GM18502 (cell line): Measurements from ENCODE around the gene C1orf52.
A peak's percentile ranks its signal among the peaks of the same experiment; 100 is the strongest.

ENCODE experiments used
- ATAC-seq: cut with Tn5 transposase; IDR thresholded peaks from one replicate; pipeline ENCODE4 v1.9.1; 2021; ENCODE audit warnings: mild to moderate bottlenecking; ENCODE audit not compliant: unreplicated experiment, poor library complexity

C1orf52 gene

DNA sequence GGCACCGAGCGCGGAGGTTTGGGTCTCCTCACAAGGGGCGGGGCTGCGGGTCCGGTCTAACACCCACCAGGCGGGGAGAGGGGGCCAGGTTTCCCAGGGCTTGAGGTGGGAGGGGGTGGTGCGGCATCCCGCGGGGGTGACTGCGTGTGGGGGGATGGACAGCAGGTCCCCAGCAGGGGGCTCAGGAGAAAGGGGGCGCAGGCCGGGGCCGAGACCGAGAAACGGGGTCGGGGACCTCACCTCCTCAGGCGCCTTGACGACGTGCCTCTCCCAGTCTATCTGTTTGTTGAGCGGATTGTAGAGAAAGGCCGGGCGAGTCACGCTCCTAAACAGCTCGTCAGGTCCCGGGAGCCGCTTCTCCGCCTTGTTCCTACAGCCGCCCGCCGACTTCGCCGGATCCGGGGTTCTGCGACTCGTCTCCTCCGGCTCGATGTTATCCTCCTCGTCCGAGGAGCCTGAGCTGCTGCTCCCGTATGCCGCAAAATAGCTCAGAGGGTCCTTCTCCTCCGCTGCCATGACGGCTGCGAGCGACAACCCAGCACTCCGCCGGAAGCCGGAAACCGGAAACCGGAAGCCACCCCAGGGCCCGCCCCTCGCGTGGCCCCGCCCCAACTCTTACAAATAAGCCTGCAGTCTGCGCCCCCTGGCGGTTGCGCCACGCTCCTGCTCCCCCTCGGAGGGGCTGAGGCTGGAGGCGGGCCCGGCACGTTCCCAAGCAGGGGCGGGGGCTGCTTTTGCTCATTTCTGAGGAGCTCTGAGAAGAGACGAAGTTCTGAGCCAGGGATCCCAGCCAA lies at the start of gene C1orf52:
Gene C1orf52 (minus strand): TSS at position 545 of the 794 bp plus-strand sequence. CDS start 29 bp downstream, at position 516.
- ATAC-seq = peak; percentile 95

DNA sequence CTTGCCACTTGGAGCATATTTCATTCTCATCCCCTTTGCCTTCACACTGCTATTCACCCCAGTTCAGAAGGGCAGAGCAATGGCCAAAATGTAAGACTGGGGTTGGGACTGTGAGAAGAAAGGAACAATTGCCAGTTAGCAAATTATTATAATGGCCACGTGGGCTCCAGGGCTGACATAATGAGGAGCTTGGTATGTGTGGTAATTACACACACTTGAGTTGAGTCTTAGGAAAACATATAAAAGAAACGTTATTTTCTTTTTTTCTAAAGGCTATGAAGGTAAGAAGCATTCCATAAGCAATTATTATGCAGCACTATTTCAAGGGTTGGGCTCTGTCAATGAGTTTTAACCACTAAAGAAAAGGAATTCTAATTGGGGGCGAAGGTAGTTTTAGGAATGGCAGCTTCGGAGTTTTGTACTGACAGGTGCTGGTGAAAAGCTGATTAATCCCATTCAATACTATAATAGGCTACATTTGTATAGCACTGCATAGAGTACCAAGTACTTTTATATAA lies 49.4 kb upstream of the C1orf52 start:
- ATAC-seq = no peak

DNA sequence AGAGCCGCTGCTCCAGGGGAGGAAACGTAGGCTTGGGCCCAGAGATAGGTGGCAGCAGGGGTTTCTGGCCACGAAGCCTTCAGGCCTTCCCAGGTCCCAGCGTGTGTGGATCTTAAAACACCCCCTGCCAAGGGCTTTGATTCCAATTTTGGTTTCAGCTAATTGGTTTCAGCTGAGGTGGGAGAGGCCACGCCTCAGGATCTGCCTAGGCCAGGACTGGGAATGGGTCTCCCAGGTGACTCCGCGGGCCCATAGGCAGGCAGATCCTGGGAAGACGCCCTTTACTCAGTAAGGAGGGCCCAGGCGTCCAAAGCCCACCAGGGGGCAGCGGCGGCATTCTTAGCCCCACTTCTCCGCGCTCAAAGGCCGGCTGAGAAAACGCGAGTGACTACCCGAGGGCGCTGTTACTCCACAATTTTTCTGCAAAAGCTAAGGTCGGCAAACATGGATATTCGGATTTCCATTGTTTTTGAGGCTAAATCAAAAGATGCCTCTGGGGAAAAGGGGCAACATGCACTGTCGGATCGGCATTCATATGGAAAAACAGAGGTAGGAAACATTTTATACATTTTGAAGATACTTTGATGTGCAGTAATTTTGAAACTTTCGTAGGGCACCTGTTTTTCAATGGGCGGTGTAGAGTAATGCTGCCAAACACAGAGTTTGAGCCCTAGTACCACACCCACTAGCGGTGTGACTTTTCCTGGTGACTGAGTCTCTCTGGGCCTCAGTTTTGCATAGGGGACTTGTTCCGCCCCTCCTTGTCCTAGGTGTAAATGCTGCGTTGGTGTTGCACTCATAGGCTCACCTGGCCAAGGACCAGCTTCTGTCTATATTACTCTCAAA lies 48.7 kb upstream of the C1orf52 start:
- peak; percentile 96 for ATAC-seq

DNA sequence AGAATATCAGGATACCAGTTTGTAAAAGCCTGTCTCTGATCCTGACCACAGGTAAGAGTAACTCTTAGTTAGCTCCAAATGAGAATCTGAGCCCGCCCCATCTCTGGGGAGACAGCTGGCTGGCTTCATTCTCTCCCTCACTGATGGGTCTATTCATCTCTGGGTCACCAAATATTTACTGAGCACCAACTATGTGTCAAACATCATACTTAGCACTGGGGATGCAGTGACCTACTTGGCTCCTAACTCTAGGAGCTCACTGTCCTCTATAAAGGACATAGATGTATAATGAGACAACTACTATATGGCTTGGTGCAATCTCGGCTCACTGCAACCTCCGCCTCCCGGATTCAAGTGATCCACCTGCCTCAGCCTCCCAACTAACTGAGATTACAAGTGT lies 46.8 kb upstream of the C1orf52 start:
- no peak for ATAC-seq

DNA sequence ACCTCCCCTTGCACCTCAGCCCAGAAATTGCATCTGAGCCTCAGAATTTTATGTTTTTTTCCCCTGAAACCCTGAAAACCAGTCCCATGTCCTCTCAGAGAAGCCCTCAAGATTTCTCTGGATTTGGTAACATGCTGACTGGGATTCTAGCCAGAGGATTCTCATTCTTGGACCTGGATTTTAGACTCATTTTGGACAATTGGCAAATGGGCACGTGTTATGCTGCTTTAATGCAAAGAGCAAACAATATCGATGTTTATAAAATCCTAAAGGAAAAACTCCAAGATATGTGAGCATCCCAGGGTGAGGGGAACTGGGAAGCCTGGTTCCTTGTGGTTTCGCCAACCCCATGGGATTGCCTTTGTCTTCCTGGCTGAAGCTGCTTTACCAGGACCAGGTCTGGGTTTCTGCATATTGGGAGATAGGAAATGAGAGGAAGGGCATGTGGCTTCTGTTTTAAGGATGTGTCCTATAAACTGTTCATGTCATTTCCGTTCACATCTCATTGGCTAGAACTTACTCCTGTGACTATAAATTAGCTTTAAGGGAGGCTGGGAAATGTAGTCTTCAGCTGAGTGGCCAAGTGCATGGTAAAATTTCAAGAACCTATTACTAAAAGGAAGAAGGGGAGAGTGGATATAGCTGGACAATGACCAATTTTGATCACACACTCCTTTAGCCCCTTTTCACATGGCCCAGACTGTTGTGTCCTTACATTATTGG lies 44.1 kb upstream of the C1orf52 start:
- ATAC-seq = no peak

GRCh38 chr1:85300140-85300539 lies 40.7 kb upstream of the C1orf52 start:
- no peak for ATAC-seq

GRCh38 chr1:85297855-85298629 lies 38.6 kb upstream of the C1orf52 start:
- ATAC-seq = peak; percentile 96

DNA sequence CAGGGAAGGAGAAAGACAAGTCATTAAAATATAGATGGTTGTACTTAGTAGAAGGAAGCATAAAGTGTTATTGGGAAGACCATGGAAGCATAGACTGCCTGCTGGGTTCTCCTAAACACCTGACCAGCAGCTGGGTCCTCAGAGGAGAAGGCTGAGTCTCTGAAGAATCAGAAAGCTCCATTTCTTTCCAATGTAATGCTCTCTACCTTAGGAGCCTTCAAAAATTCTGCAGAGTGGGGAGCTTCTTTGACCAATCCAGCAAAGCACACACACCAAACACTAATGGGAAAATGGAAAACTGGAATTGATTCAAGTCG lies 38.0 kb upstream of the C1orf52 start:
- ATAC-seq = no peak

DNA sequence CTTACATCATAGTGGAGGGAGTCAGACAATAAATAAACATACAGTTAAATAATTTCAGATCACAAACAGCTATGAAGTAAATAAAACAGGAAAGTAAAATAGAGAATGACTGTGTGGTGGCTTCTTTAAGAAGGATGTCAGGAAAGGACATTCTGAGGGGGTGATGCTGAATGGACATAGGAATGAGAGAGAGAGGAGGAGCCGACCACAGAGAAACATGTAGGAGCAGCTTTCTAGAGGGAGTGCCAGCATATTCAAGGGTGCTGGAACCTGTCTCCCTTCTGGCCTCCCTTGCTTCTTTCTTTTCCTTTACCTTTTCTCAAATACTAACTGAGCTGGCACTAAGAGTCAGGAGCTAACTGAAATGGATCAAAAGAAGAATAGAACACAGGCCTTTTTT lies 37.5 kb upstream of the C1orf52 start:
- no peak for ATAC-seq

DNA sequence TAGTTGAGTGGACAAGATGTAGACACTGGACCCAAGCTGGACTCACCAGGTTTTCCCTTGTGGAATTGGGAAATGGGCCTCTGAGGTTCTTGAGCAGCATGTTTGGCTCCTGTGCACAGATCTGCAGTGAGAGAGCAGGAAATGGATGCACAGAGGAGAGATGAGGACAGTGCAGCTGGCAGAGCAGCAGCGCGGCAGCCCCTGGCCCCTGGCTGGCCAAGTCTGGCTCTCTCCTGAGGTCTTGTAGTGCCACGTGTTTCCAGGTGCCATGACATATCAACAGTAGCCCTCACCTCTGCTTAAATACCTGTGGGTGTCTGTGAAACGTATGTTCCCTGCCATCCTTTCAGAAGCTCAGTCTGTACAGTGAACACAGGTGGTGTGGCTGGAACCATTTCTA lies 36.2 kb upstream of the C1orf52 start:
- no peak for ATAC-seq

- no peak for ATAC-seq
These were observed 35.6 kb upstream of the C1orf52 start for GRCh38 chr1:85295006-85295431.

DNA sequence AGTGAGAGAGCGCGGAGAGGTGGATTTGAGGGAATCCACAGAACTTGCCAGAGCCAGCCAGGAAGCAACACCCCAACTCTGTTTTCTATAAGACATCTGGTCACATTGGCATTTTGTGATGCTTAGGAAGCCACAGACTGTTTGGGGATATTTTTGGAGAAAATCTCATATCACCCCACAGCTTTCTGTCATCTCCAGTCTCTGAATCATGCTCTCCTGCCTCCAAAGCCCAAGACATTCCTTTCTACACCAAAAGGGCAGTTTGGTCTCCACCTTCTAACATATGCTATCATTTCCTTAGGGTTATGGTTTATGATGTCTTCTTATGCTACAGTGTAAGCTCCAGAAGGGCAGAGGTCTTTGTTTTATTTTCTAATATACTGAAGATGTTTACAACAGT lies 31.4 kb upstream of the C1orf52 start:
- no peak for ATAC-seq

DNA sequence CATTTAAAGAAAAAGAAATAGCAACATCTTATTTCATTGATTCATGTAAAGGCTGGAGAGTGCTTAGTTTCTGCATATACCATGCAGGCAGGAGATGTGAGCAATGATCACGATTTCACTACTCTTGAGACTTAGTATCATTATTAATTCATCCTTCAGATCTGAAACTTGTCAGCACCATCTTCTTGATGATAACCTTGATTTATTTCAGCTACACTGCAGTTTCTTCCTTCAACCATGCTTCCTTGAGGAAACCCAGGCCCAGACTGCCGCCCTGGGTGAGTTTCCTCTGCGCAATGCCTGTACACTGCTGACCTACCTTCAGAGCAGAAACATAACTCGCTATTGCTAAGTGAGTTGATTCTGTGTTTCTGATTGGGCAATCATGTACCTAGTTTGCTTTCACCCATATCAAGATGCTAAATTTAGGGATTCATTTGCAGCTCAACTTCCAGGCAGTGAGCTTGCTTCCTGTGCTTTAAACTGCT lies 30.4 kb upstream of the C1orf52 start:
- ATAC-seq = peak; percentile 87

DNA sequence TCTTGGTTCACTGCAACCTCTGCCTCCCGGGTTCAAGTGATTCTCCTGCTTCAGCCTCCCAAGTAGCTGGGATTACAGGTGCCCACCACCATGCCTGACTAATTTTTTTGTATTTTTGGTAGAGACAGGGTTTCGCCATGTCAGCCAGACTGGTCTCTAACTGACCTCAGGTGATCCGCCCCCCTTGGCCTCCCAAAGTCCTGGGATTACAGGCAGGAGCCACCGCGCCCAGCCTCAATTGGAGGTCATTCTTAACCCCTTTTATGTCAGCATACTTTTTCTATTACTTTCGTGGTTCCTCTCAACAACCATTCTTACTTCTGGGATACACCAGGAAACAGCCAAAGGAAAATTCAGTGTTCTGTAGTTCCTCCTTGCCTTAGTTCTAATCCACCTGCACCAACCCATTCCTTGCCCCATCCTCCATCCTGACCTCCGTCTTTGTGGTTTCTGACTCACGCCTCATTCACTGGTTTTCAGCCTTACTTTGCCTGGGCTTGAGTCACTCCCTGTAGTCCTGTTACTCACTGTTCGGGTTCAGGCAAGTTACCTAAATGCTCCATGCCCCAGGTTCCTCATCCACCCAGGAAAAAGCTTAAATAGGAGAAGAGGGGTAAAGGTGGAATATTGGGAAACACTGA lies 29.9 kb upstream of the C1orf52 start:
- ATAC-seq = peak; percentile 30

DNA sequence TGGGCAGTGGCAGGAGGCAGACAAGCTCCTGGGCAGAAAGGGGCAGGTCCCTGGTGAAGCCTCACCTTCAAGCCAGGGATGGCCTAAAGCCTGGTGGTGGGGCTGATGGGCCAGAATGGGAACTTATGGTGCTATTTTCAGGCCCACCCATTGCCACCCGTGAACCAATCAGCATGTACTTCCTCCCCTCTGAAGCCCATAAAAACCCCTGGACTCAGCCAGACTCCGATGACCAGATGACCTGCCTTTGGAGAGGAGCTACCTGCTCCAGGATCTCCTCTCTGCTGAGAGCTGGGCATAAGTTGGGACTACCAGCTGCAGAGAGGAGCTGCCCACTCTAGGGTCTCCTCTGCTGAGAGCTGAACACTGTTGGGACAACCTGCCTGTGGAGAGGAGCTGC lies 24.7 kb upstream of the C1orf52 start:
- ATAC-seq = no peak

- ATAC-seq = no peak
These were observed 24.2 kb upstream of the C1orf52 start for GRCh38 chr1:85283475-85284199.

DNA sequence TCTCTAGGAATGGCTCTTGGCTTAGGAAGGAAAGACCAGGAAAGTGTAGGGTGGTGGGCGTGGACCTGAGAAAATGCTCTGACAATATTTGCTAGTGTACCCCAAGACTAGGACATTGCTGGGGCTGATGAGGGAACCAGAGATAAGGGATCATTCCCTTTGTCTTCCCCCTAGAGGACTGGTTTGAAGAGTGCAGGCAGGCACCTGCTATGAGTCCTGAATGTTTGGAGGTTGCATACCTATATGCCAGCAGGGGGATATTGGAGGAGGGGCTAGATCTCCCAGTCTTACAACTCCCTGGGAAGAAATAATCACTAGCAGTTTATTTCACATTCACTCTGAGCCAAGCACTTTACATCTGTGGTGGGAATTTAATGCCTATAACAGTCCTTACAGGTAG lies 23.0 kb upstream of the C1orf52 start:
- no peak for ATAC-seq

DNA sequence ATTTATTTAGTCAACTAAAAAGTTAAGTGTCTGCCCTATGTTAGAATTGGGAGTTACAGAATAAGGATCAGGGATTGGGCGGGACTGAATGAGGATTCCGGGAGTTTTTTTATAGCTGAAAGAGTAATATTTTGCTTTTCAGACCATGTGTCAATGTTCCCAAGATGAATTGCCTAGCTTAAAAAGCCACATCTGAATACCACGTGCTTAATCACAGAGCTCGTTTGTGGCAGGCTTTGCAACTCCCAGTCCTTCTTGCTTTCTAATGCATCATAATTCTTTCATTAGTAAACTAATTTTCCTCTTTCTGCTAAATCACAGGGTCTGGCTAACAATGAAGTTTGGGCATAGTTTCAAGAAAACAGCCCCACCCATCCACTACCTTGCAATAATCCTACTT lies 21.2 kb upstream of the C1orf52 start:
- no peak for ATAC-seq
